Measurements from ENCODE around the gene PADI3.

GRCh38 chr1:17297991-17298390 is 49.1 kb downstream of the PADI3 start:
- TF ChIP-seq CTCF (IDR thresholded peaks at IDR 0.05) (no peak), POLR2A (IDR thresholded peaks at IDR 0.05) (no peak), EP300 (IDR thresholded peaks at IDR 0.05) (no peak), POLR2AphosphoS5 (IDR thresholded peaks at IDR 0.05) (no peak)
